ENCODE results near the gene NCAM2.

Gene NCAM2

GRCh38 chr21:21387916-21388315 is 389.7 kb downstream of the NCAM2 start:
- H3K79me1 ChIP-seq (replicated peaks; ENCODE audit: low read length, poor library complexity, severe bottlenecking): no peaks in the 10 kb centered on the region
- H3K14ac ChIP-seq (ENCODE audit: low read length in 2 of 2): no peak overlapping the region
- no peak for DNase-seq
- H2AK5ac ChIP-seq (ENCODE audit: low read length, severe bottlenecking): no peak overlapping the region
- H2BK12ac ChIP-seq (ENCODE audit: low read length in 2 of 2): no peak overlapping the region
- no peak overlapping the region for H2BK120ac ChIP-seq (ENCODE audit: low read depth, low read length)
- H2AFZ ChIP-seq (ENCODE audit: low read depth, low read length): no peak overlapping the region
- H3K27me3 ChIP-seq (ENCODE audit: control insufficient read depth in 1 of 2, insufficient read depth in 1 of 2, low read length in 2 of 2): no peaks in the 10 kb centered on the region
- H3K4me3 ChIP-seq (ENCODE audit: insufficient read depth in 1 of 2, low read depth in 1 of 2, low read length in 2 of 2): no peak overlapping the region
- no peak overlapping the region for H4K91ac ChIP-seq (ENCODE audit: low read length)
- H3K9me3 ChIP-seq (ENCODE audit: control insufficient read depth, low read length): no peaks in the 10 kb centered on the region
- no peak overlapping the region for H2BK15ac ChIP-seq (ENCODE audit: low read depth, poor library complexity, severe bottlenecking)
- no peaks in the 10 kb centered on the region for H3K4me1 ChIP-seq (ENCODE audit: control insufficient read depth, insufficient read depth, low read depth, low read length)
- H3K9ac ChIP-seq (ENCODE audit: low read length): no peak overlapping the region
- H3K4me2 ChIP-seq (ENCODE audit: low read length, poor library complexity, severe bottlenecking): no peak overlapping the region
- H3K18ac ChIP-seq (ENCODE audit: low read depth in 1 of 2, low read length in 2 of 2): no peak overlapping the region
- H2BK5ac ChIP-seq (ENCODE audit: low read depth, low read length, poor library complexity, severe bottlenecking): no peak overlapping the region
- H4K8ac ChIP-seq (ENCODE audit: low read length): no peak overlapping the region
- WGBS: 53% methylated on average over 2 of the region's 3 CpGs
- no peaks in the 10 kb centered on the region for H3K36me3 ChIP-seq (ENCODE audit: control insufficient read depth in 1 of 2, insufficient read depth in 2 of 2, low read depth in 1 of 2, low read length in 2 of 2)
- H3K23ac ChIP-seq (ENCODE audit: low read length in 2 of 2): no peak overlapping the region
- H3K27ac ChIP-seq (ENCODE audit: low read length, poor library complexity, severe bottlenecking): no peak overlapping the region
- H3K4ac ChIP-seq (ENCODE audit: low read depth in 1 of 2, low read length in 2 of 2): no peak overlapping the region

- Histone ChIP-seq H2BK120ac (ENCODE audit: low read depth, low read length) (no peak overlapping the region), H3K36me3 (ENCODE audit: control insufficient read depth in 1 of 2, insufficient read depth in 2 of 2, low read depth in 1 of 2, low read length in 2 of 2) (no peaks in the 10 kb centered on the region), H3K4me1 (ENCODE audit: control insufficient read depth, insufficient read depth, low read depth, low read length) (no peaks in the 10 kb centered on the region), H3K14ac (ENCODE audit: low read length in 2 of 2) (no peak overlapping the region), H3K4me3 (ENCODE audit: insufficient read depth in 1 of 2, low read depth in 1 of 2, low read length in 2 of 2) (no peak overlapping the region), H3K23ac (ENCODE audit: low read length in 2 of 2) (no peak overlapping the region), H2BK5ac (ENCODE audit: low read depth, low read length, poor library complexity, severe bottlenecking) (no peak overlapping the region), H3K9ac (ENCODE audit: low read length) (no peak overlapping the region), H3K4ac (ENCODE audit: low read depth in 1 of 2, low read length in 2 of 2) (no peak overlapping the region), H3K4me2 (ENCODE audit: low read length, poor library complexity, severe bottlenecking) (no peak overlapping the region), H3K27ac (ENCODE audit: low read length, poor library complexity, severe bottlenecking) (no peak overlapping the region), H3K18ac (ENCODE audit: low read depth in 1 of 2, low read length in 2 of 2) (no peak overlapping the region), H2AFZ (ENCODE audit: low read depth, low read length) (no peak overlapping the region), H2BK12ac (ENCODE audit: low read length in 2 of 2) (no peak overlapping the region), H3K79me1 (replicated peaks; ENCODE audit: low read length, poor library complexity, severe bottlenecking) (no peaks in the 10 kb centered on the region), H2BK15ac (ENCODE audit: low read depth, poor library complexity, severe bottlenecking) (no peak overlapping the region), H3K9me3 (ENCODE audit: control insufficient read depth, low read length) (peaks cover 11% of the 10 kb centered on the region), H4K8ac (ENCODE audit: low read length) (no peak overlapping the region), H4K91ac (ENCODE audit: low read length) (no peak overlapping the region), H2AK5ac (ENCODE audit: low read length, severe bottlenecking) (no peak overlapping the region), H3K27me3 (ENCODE audit: control insufficient read depth in 1 of 2, insufficient read depth in 1 of 2, low read length in 2 of 2) (no peaks in the 10 kb centered on the region)
- no peak for DNase-seq
Observed at GRCh38 chr21:21394064-21394463, 395.9 kb downstream of the NCAM2 start.

DNA sequence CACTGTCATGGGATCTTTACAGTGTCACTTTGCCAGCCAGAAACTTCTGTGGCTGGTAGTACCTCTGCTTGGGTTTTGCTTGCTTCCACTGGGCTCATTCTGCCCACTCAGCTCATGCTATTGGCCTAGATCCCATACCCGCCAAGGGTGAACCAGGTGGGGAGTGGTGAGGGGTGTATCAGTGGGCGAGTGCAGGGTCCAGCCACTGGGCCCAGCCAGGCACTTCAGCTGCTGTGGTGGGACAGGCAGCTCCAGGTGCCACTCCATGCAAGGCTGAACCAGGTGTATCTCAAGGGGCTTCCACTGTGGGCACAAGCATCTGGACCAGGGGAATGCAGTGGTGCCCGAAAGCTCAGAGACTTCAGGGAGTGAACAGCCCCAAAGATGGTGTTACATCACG is 398.2 kb downstream of the NCAM2 start:
- peaks cover 11% of the 10 kb centered on the region for H3K9me3 ChIP-seq (ENCODE audit: control insufficient read depth, low read length)
- no peak overlapping the region for H2BK120ac ChIP-seq (ENCODE audit: low read depth, low read length)
- H3K14ac ChIP-seq (ENCODE audit: low read length in 2 of 2): no peak overlapping the region
- H3K27me3 ChIP-seq (ENCODE audit: control insufficient read depth in 1 of 2, insufficient read depth in 1 of 2, low read length in 2 of 2): no peaks in the 10 kb centered on the region
- no peaks in the 10 kb centered on the region for H3K36me3 ChIP-seq (ENCODE audit: control insufficient read depth in 1 of 2, insufficient read depth in 2 of 2, low read depth in 1 of 2, low read length in 2 of 2)
- H2BK15ac ChIP-seq (ENCODE audit: low read depth, poor library complexity, severe bottlenecking): no peak overlapping the region
- no peaks in the 10 kb centered on the region for H3K79me1 ChIP-seq (replicated peaks; ENCODE audit: low read length, poor library complexity, severe bottlenecking)
- H3K4ac ChIP-seq (ENCODE audit: low read depth in 1 of 2, low read length in 2 of 2): no peak overlapping the region
- H3K23ac ChIP-seq (ENCODE audit: low read length in 2 of 2): no peak overlapping the region
- no peak overlapping the region for H2BK12ac ChIP-seq (ENCODE audit: low read length in 2 of 2)
- H3K4me3 ChIP-seq (ENCODE audit: insufficient read depth in 1 of 2, low read depth in 1 of 2, low read length in 2 of 2): no peak overlapping the region
- H3K4me1 ChIP-seq (ENCODE audit: control insufficient read depth, insufficient read depth, low read depth, low read length): no peaks in the 10 kb centered on the region
- no peak overlapping the region for H2AK5ac ChIP-seq (ENCODE audit: low read length, severe bottlenecking)
- H3K27ac ChIP-seq (ENCODE audit: low read length, poor library complexity, severe bottlenecking): no peak overlapping the region
- no peak overlapping the region for H4K8ac ChIP-seq (ENCODE audit: low read length)
- no peak overlapping the region for H3K4me2 ChIP-seq (ENCODE audit: low read length, poor library complexity, severe bottlenecking)
- H3K9ac ChIP-seq (ENCODE audit: low read length): no peak overlapping the region
- no peak overlapping the region for H2AFZ ChIP-seq (ENCODE audit: low read depth, low read length)
- H3K18ac ChIP-seq (ENCODE audit: low read depth in 1 of 2, low read length in 2 of 2): no peak overlapping the region
- no peak for DNase-seq
- WGBS: 76% methylated on average over 4 of the region's 4 CpGs
- H2BK5ac ChIP-seq (ENCODE audit: low read depth, low read length, poor library complexity, severe bottlenecking): no peak overlapping the region
- H4K91ac ChIP-seq (ENCODE audit: low read length): no peak overlapping the region

DNA sequence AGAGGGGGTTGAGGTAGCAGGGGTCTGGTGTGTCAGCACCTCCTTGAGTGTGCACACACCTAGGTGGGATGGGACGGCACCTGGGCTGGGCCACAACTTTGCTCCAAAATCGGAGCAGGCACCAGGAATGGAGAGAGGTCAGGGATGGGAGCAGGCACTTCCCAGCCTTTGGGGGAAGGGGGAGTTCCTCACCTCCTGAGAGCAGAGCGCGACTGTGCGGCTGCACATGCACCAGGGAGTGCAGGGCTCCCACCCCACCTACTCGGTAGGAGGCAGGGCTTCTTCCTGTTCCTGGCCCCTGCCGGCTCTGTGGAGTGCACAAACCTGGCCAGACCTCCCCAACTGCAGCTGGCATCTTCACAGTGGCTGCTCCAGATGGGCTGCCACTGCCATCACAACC is 399.3 kb downstream of the NCAM2 start:
- DNase-seq: no peak
- H3K14ac ChIP-seq (ENCODE audit: low read length in 2 of 2): no peak overlapping the region
- H3K18ac ChIP-seq (ENCODE audit: low read depth in 1 of 2, low read length in 2 of 2): no peak overlapping the region
- H3K4me3 ChIP-seq (ENCODE audit: insufficient read depth in 1 of 2, low read depth in 1 of 2, low read length in 2 of 2): no peak overlapping the region
- no peak overlapping the region for H2BK120ac ChIP-seq (ENCODE audit: low read depth, low read length)
- no peak overlapping the region for H2AK5ac ChIP-seq (ENCODE audit: low read length, severe bottlenecking)
- no peaks in the 10 kb centered on the region for H3K27me3 ChIP-seq (ENCODE audit: control insufficient read depth in 1 of 2, insufficient read depth in 1 of 2, low read length in 2 of 2)
- WGBS: 92% methylated on average over 7 of the region's 7 CpGs
- H2AFZ ChIP-seq (ENCODE audit: low read depth, low read length): no peak overlapping the region
- H2BK15ac ChIP-seq (ENCODE audit: low read depth, poor library complexity, severe bottlenecking): no peak overlapping the region
- H3K36me3 ChIP-seq (ENCODE audit: control insufficient read depth in 1 of 2, insufficient read depth in 2 of 2, low read depth in 1 of 2, low read length in 2 of 2): no peaks in the 10 kb centered on the region
- no peak overlapping the region for H2BK12ac ChIP-seq (ENCODE audit: low read length in 2 of 2)
- H3K9me3 ChIP-seq (ENCODE audit: control insufficient read depth, low read length): peaks cover 14% of the 10 kb centered on the region
- H4K91ac ChIP-seq (ENCODE audit: low read length): no peak overlapping the region
- H3K4me2 ChIP-seq (ENCODE audit: low read length, poor library complexity, severe bottlenecking): no peak overlapping the region
- H3K79me1 ChIP-seq (replicated peaks; ENCODE audit: low read length, poor library complexity, severe bottlenecking): no peaks in the 10 kb centered on the region
- H3K4ac ChIP-seq (ENCODE audit: low read depth in 1 of 2, low read length in 2 of 2): no peak overlapping the region
- H3K4me1 ChIP-seq (ENCODE audit: control insufficient read depth, insufficient read depth, low read depth, low read length): no peaks in the 10 kb centered on the region
- no peak overlapping the region for H3K27ac ChIP-seq (ENCODE audit: low read length, poor library complexity, severe bottlenecking)
- H4K8ac ChIP-seq (ENCODE audit: low read length): no peak overlapping the region
- no peak overlapping the region for H3K23ac ChIP-seq (ENCODE audit: low read length in 2 of 2)
- H2BK5ac ChIP-seq (ENCODE audit: low read depth, low read length, poor library complexity, severe bottlenecking): no peak overlapping the region
- H3K9ac ChIP-seq (ENCODE audit: low read length): no peak overlapping the region

Measured in mesenchymal stem cell (in vitro differentiated cells and primary cell).